Measurements from ENCODE around the gene ADAMTS9. TPM values are rescaled to one million over a fixed set of nuclear protein-coding genes. Genes with fewer than 3 reads are reported as not detected.

ADAMTS9 gene
- total RNA-seq, 6 experiments from 2014 or later, result 1.1 to 9.9 (median 3.5) TPM

DNA sequence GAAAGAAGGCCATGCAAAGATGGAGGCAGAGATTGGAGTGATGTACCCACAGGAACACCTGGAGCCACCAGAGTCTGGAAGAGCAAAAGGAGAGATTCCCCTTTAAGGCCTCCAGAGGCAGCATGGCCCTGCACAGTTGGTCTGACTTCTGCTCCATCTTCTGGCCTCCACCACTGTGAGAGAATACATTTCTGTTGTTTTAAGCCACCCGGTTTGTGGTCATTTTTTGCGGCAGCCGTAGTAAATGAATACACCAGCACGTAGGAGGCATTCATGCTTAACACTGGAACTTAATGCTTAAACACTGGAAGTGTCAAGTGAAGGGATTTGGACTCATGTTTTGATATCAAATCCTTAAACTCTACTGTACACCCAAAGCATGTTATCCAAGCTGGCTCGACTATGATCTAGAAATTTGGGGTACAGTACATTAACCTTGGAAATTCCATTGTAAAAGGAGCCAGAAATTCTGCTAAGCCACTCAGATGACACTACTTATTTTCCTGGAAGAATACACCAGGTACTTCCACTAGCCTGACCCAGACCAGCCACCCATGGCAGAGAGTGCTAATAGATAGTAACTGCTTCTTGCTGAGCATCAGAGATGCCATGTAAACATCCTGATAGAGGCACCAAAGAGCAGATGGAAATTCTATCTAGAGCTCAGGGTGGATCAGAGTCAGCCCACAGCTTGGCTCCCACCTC is 190.9 kb downstream of the ADAMTS9 start:
- no peaks in the 10 kb centered on the region for H3K9me3 ChIP-seq
- WGBS (ENCODE audit: insufficient coverage, low coverage, low lambda C conversion rate, missing lambda C conversion rate), result 96% methylated on average over 5 of the region's 5 CpGs
- H3K27me3 ChIP-seq, result no peaks in the 10 kb centered on the region
- no peaks in the 10 kb centered on the region for H3K36me3 ChIP-seq
- ATAC-seq (no peak), DNase-seq (no peak)
- H3K27ac ChIP-seq, result no peak overlapping the region
- no peaks in the 10 kb centered on the region for H3K4me1 ChIP-seq
- intact Hi-C loops (cut with DNase I), result no loop called here
- TF ChIP-seq POLR2A (IDR thresholded peaks at IDR 0.05), result no peak
- TF ChIP-seq, protein P1, sequence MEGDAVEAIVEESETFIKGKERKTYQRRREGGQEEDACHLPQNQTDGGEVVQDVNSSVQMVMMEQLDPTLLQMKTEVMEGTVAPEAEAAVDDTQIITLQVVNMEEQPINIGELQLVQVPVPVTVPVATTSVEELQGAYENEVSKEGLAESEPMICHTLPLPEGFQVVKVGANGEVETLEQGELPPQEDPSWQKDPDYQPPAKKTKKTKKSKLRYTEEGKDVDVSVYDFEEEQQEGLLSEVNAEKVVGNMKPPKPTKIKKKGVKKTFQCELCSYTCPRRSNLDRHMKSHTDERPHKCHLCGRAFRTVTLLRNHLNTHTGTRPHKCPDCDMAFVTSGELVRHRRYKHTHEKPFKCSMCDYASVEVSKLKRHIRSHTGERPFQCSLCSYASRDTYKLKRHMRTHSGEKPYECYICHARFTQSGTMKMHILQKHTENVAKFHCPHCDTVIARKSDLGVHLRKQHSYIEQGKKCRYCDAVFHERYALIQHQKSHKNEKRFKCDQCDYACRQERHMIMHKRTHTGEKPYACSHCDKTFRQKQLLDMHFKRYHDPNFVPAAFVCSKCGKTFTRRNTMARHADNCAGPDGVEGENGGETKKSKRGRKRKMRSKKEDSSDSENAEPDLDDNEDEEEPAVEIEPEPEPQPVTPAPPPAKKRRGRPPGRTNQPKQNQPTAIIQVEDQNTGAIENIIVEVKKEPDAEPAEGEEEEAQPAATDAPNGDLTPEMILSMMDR (IDR thresholded peaks at IDR 0.05), result no peak
- no peak overlapping the region for H3K4me3 ChIP-seq

DNA sequence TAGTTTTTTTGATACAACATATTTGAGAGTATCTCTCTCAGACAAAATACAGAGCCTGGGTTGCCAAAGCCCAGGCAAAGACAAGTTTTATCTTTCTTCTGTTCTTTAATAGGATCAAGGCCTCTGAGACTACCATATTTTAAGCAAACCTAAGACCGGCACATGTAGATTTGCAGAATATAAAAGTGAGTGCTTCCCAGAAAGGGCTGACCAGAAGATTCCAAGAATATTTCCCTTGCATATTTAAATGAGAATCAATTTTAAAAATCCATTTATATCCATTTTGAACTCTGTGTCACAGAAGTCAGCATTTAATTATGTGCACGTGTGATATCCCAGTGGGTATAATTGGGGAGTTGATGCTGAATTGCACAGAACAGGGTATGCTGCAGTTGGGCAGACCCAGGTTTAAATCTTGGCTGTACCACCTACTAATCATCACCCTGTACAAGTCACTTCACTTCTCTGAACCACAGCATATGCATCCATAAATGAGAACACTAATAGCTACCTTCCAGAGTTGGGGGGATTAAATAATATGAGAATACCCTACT is 191.9 kb downstream of the ADAMTS9 start:
- intact Hi-C loops (cut with DNase I), result no loop called here
- no peak overlapping the region for H3K27ac ChIP-seq
- WGBS (ENCODE audit: insufficient coverage, low coverage, low lambda C conversion rate, missing lambda C conversion rate), result 94% methylated on average over 2 of the region's 2 CpGs
- ATAC-seq, result no peak
- TF ChIP-seq, protein P1 (IDR thresholded peaks at IDR 0.05), result no peak
- TF ChIP-seq POLR2A (IDR thresholded peaks at IDR 0.05), result no peak
- no peaks in the 10 kb centered on the region for H3K4me1 ChIP-seq
- no peak overlapping the region for H3K4me3 ChIP-seq
- H3K36me3 ChIP-seq, result no peaks in the 10 kb centered on the region
- H3K27me3 ChIP-seq, result no peaks in the 10 kb centered on the region
- H3K9me3 ChIP-seq, result no peaks in the 10 kb centered on the region
- no peak for DNase-seq

DNA sequence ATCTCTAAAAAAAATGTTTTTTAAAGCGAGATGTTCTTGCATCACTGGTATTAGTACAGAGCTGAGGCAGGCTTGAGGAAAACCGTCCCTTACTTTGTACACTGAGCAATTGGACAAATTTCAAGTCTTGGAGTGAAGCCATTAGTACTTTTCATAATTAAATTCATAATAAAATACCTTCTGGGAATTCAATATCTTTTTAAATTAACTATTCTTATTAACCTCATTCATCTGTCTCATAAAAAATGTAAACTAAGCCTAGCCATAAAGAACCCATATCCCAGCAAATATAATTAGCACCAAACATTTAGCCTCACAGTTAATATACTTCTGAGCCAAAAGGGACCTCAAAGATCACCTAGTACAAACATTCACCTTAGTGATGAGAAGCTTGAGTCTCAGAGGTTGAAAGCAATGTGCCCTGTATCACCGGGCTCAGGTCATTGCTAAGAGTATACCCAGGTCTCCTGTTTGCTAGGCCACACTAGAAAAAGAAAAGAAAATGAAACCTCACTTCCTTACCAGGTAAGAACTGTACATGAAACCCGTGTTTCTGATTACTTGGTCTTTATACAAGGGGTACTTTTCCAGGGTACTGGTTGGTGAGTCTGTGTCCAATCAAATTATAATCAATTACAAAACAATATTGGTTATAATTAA is 192.5 kb downstream of the ADAMTS9 start:
- 52% methylated on average over 4 of the region's 4 CpGs for WGBS (ENCODE audit: insufficient coverage, low coverage, low lambda C conversion rate, missing lambda C conversion rate)
- intact Hi-C loops (cut with DNase I), result no loop called here
- no peaks in the 10 kb centered on the region for H3K27me3 ChIP-seq

DNA sequence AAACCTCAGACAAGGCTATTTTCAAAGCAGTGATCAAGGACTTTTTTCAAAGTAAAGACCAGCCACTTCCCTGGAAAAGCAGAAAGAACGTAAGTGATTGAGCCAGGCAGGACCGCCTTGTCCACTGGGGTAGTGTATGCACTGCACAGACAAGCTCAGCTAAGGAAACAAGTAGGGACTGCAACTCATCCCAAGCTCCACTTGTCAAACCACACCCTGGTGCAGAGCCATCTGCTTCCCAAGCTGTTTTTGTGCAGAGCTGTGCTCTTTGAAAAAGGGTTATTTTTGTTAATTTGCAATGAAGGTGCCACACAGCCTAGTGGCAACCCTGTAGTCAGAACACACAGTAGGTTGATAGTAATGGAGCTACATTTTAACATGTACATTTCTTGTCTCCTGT is 193.3 kb downstream of the ADAMTS9 start:
- DNase-seq (no peak), ATAC-seq (no peak)
- no peaks in the 10 kb centered on the region for H3K4me1 ChIP-seq
- intact Hi-C loops (cut with DNase I), result no loop called here
- no peak overlapping the region for H3K27ac ChIP-seq
- no peak for TF ChIP-seq POLR2A (IDR thresholded peaks at IDR 0.05)
- TF ChIP-seq, protein P1 (IDR thresholded peaks at IDR 0.05), result no peak
- no peak overlapping the region for H3K4me3 ChIP-seq
- H3K9me3 ChIP-seq, result no peaks in the 10 kb centered on the region
- H3K36me3 ChIP-seq, result no peaks in the 10 kb centered on the region
- WGBS (ENCODE audit: insufficient coverage, low coverage, low lambda C conversion rate, missing lambda C conversion rate), result 84% methylated on average over 2 of the region's 2 CpGs
- no peaks in the 10 kb centered on the region for H3K27me3 ChIP-seq

More for the DNA sequence above, 192.5 kb downstream of the ADAMTS9 start:
- ATAC-seq (no peak), DNase-seq (no peak)
- TF ChIP-seq POLR2A (IDR thresholded peaks at IDR 0.05), result no peak
- TF ChIP-seq, protein P1 (IDR thresholded peaks at IDR 0.05), result no peak
- Histone ChIP-seq H3K4me1 (no peaks in the 10 kb centered on the region), H3K4me3 (no peak overlapping the region), H3K9me3 (no peaks in the 10 kb centered on the region), H3K27ac (no peak overlapping the region), H3K36me3 (no peaks in the 10 kb centered on the region)
